IPS DF 6.9 (cell line): Measurements from ENCODE around the gene KLHL40.

Experiments
- DNase-seq: peaks from one replicate; pipeline ENCODE4 v3.0.0-alpha.2; 2013; ENCODE audit warnings: low read depth, low spot score
- H3K27ac ChIP-seq: one replicate; pipeline ENCODE4 v1.5.1; 2013; ENCODE audit warnings: low read length, control low read depth
- H3K27me3 ChIP-seq: 2 replicates; pipeline ENCODE4 v1.6.1; 2013; ENCODE audit warnings: mild to moderate bottlenecking, low read length; ENCODE audit not compliant: control insufficient read depth, insufficient read depth
- H3K36me3 ChIP-seq: 2 replicates; pipeline ENCODE4 v1.6.1; 2013; ENCODE audit warnings: low read length; ENCODE audit not compliant: control insufficient read depth, insufficient read depth
- H3K4me1 ChIP-seq: 2 replicates; pipeline ENCODE4 v1.6.1; 2013; ENCODE audit warnings: low read length; ENCODE audit not compliant: control insufficient read depth, insufficient read depth
- H3K4me3 ChIP-seq: 2 replicates; pipeline ENCODE4 v1.5.1; 2013; ENCODE audit warnings: mild to moderate bottlenecking, low read length
- H3K9me3 ChIP-seq: 2 replicates; pipeline ENCODE4 v1.6.1; 2013; ENCODE audit warnings: low read length, inconsistent platforms; ENCODE audit not compliant: control insufficient read depth, insufficient read depth
- WGBS: extraction: QIAGEN DNeasy Blood & Tissue Kit; methylation state at CpG from one replicate; pipeline ENCODE4 v1.1.7; 2013; ENCODE audit warnings: mixed read lengths, missing lambda C conversion rate; ENCODE audit not compliant: insufficient read length, insufficient coverage; 5-methylcytosine and 5-hydroxymethylcytosine counted together

The KLHL40 gene

DNA sequence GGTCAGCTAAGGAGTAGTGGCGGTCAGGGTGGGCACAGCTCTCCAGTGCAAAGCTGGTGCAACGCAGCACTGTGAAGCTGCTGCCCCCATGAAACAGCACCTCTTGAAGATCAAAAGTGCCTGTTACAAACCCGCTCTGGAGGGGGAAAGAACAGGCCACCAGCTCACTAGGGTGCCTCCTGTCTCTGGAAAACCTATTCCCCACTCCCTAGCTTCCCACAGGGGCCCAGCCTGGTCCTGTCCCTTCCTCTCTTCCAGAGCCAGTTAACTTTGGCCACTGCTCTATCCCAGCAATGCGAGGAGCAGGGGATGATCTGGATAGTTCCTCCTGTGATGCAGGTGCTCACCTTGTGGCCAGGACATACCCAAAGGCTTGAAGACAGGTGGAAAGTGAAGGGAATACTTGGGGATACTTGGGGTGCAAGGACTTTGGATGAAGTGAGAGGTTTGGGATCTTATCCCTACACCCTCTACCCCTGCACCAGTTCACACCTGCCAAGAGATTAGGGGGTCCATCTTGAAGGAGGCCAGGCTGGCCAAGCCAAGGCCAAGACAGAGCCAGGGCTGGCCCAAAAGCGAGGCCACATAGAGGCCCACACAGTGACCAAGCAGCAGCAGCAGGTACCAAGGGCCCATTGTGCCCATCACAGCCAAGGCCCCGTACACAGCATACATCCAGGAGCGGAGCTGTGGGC, 13.0 kb downstream of the KLHL40 start:
- H3K9me3 ChIP-seq: no peaks in the 10 kb centered on the region
- no peak overlapping the region for H3K4me3 ChIP-seq
- DNase-seq: no peak
- no peak overlapping the region for H3K27ac ChIP-seq
- H3K36me3 ChIP-seq: no peaks in the 10 kb centered on the region
- H3K4me1 ChIP-seq: peaks cover 5% of the 10 kb centered on the region
- no CpG with 5 or more reads among the region's 7 CpGs for WGBS
- no peaks in the 10 kb centered on the region for H3K27me3 ChIP-seq

DNA sequence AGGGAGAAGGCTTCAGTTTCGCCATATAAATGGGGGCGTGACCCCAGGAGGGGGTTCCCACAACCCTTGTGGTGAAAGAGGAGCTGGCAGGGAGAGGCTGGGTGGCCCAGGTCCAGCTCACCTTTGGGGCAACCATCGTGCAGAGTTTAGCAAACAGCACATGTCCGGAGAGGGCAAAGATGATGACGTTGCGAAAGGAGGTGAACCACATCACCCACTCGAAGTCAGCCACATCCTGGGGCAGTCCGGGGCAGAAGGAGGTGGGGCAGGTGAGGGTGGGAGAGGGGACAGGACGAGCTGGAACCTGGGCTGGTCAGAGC, 13.5 kb downstream of the KLHL40 start:
- no peak for DNase-seq

DNA sequence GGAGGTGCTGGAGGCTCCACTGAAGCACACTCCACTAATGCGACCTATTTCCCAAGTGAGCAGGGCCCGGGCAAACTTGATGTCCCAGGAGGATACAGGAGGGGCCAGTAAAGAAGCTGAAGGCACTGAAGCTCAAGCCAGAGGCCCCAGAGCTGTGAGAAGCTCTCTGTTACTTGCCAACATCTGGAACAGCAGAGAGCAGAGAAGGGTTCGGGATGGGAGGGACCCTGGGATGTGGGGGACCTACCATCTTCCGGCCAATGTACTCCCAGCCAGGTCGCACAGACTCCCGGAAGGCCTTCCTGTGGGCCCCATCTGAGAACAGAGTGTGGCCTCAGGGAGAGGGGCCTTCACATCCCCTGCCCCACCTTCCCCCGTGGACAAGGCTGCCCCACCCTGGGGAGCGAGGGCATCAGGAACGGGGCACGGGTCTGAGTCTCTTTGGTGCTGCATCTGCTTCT, 14.2 kb downstream of the KLHL40 start:
- WGBS: no CpG with 5 or more reads among the region's 10 CpGs
- Histone ChIP-seq H3K27ac (no peak overlapping the region), H3K9me3 (no peaks in the 10 kb centered on the region), H3K36me3 (no peaks in the 10 kb centered on the region), H3K27me3 (no peaks in the 10 kb centered on the region), H3K4me3 (no peak overlapping the region), H3K4me1 (peaks cover 5% of the 10 kb centered on the region)
- no peak for DNase-seq

More for the DNA sequence above, 13.5 kb downstream of the KLHL40 start:
- Histone ChIP-seq H3K27me3 (no peaks in the 10 kb centered on the region), H3K27ac (no peak overlapping the region), H3K36me3 (no peaks in the 10 kb centered on the region), H3K9me3 (no peaks in the 10 kb centered on the region), H3K4me1 (peaks cover 5% of the 10 kb centered on the region), H3K4me3 (no peak overlapping the region)
- no CpG with 5 or more reads among the region's 9 CpGs for WGBS

DNA sequence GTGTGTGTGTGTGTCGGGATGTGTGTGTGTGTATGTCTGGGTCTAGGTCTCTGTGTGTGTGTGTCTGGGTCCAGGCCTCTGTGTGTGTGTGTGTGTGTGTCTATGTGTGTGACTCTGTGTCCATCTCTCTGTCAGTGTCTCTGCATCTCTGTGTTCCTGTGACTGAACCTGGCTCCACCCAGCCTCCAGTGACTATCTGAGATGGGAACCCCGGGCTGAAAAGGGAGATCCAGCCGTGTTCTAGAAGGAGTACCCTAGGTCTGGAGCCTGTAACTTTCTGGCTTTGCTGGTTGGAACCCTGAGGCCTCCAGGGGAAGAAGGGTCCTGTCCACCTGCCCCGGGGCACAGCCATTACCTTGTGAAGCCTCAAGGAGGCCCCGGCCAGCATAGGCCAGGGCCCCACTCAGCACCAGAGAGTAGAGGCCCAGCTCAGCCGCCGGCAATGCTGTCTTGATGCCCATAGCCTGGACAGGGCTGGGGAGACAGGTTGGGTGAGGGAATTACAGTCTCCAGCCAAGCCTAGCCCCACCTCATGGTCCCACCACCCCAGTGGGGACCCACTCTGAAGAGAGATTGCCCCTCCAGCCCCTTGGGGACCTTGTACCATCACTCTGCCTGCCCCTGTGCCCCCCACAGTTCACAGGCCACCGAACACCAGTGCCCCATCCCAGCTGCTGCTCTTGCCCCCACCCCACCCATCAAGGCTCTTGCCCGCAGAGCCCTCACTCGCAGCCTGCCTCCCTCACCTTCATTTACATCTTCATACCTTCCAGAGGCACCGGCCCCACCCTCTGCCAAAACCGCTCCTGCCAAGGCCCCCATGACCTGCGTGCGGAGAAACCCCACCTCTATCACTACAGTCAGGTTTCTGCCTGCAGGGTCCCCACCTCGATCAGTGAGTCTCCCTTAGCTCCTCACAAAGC, 15.3 kb downstream of the KLHL40 start:
- no CpG with 5 or more reads among the region's 15 CpGs for WGBS
- no peaks in the 10 kb centered on the region for H3K9me3 ChIP-seq
- DNase-seq: no peak
- peaks cover 5% of the 10 kb centered on the region for H3K4me1 ChIP-seq
- H3K27me3 ChIP-seq: no peaks in the 10 kb centered on the region
- no peak overlapping the region for H3K4me3 ChIP-seq
- no peaks in the 10 kb centered on the region for H3K36me3 ChIP-seq
- no peak overlapping the region for H3K27ac ChIP-seq

DNA sequence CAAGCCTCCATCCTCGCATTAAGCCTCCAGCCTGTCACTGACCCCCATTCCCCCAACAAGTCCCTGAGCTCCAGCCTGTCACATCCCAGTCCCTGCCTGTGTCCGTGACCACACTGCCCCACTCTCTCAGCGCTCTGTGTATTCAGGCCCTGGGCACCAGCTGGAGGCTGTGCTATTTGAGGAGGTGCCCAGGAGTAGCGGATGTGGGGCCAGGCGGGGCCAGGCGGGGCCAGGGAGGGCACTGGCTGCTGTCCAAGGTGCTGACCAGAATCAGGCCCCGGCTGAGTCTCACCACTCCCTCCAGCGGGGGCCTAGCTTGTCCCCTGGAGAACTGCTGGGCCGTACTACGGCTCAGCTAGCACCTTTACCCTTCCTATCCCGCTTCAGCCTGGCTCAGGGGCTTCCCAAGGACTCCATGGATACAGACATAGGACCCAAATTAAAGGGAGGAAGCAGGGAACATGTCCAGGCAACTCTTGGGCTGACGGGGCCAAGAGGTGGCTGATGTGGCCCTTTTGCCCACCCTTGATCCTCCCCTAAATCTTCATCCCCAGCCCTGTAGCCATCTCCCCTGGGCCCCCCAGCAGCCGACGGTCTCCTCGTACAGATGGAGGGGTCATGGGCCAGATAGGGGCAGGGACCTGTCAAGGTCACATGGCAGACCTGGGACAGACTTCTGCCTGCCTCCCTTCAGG, 16.2 kb downstream of the KLHL40 start:
- no peak overlapping the region for H3K27ac ChIP-seq
- DNase-seq: peak; percentile 48
- H3K36me3 ChIP-seq: no peaks in the 10 kb centered on the region
- H3K9me3 ChIP-seq: no peaks in the 10 kb centered on the region
- no peak overlapping the region for H3K4me3 ChIP-seq
- WGBS: no CpG with 5 or more reads among the region's 15 CpGs
- H3K27me3 ChIP-seq: no peaks in the 10 kb centered on the region
- H3K4me1 ChIP-seq: peaks cover 5% of the 10 kb centered on the region

DNA sequence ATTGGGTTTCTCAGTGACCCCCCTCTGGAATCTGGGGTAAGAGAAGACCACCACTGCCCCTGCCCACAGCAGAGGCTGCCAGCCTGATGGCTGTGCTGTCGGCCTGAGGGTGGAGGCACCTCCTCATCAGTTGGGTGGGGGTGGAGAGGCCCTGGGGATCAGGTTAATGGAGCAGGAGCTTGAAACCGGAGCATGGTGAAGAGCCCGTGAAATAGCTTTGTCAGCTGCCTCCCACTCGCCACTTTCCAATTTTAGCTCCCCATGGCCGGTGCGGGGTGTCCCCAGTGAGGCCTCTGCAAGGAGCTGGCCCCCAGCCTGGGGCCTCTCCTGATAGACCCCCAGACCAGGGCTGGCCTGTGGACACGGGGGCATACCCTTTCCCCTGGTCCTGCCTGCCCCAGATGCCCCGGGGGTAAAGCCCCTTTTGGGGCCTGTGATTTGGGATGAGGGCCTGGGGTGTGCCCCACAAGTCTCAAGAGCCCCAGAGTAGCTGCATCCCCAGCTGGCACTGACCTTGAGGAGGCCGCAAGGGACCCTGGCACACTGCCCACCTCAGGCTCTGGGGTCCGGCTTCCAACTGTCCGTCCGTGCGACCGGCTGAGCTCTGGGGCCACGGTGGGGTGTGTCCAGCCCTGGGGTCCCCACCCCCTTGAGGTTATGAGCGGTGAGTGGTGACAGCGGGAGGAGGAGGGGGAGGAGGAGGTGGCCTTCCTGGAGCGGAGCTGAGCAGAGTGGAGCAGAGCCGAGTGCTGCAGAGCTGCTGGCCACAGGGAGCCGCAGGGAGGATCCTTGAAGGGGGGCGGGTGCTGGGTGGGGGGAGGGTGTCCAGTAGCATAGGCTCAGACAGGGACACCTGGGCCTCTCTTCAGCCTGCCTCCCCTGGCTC, 17.0 kb downstream of the KLHL40 start, which contains the start of gene HHATL:
Gene HHATL (minus strand): TSS at position 733 of the 886 bp plus-strand sequence. CDS start 1,972 bp downstream, outside the sequence.
- no CpG with 5 or more reads among the region's 21 CpGs for WGBS
- Histone ChIP-seq H3K27me3 (no peaks in the 10 kb centered on the region), H3K4me1 (peaks cover 5% of the 10 kb centered on the region), H3K36me3 (no peaks in the 10 kb centered on the region), H3K4me3 (no peak within 1 kb of the TSS), H3K27ac (no peak within 1 kb of the TSS), H3K9me3 (no peaks in the 10 kb centered on the region)
- DNase-seq: no peak

DNA sequence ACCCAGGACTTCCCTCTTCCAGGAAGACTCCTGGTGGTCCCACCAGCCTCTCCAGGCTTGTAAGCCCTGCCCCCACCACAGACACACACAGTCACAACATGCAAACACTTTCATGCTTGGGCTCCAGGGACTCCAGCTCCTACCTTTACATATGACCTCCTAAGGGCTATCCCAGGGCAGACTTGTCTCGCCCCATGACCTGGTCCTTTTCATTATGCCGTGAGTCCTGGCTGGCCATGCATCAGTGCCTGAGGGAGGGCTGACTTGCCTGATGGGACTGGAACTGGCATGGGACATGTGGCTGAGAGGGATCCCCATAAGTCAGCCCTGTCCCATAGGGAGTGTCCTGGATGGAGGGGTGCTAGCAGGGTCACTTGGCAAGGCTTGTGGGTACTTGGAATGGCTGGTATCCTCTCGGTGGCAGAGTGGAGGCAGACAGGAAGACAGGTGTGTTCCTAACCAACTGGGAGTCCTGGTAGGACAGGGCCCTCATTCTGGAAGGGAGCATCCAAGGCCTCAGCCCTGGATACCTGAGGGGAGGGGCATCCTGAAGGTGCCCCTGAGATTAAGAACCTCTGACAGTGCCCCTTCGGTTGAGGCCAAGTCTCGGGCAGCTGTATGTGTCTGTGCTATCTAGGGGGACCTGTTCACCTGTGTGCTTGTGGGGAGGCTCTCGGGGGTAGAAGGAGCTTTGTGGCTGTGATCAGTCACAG, 17.8 kb downstream of the KLHL40 start:
- Histone ChIP-seq H3K36me3 (no peaks in the 10 kb centered on the region), H3K9me3 (no peaks in the 10 kb centered on the region), H3K27ac (no peak overlapping the region), H3K4me1 (peaks cover 5% of the 10 kb centered on the region), H3K4me3 (no peak overlapping the region), H3K27me3 (no peaks in the 10 kb centered on the region)
- WGBS: no CpG with 5 or more reads among the region's 6 CpGs
- no peak for DNase-seq

DNA sequence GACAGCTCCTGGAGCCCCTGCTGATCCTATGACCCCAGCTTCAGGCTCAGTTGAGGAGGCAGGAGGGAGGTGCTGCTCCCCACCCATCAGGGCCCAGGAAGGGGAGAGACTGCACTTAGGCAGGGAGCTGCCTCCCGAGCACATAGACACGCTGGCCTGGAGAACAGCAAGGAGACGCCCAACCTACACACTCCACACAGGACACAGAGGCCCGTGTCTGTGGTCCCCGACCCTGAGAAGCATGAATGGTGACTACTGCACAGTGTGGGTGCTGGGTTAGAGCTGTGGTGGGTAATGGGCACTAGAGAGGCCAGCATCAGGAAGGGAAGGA, 18.3 kb downstream of the KLHL40 start:
- peaks cover 5% of the 10 kb centered on the region for H3K4me1 ChIP-seq
- no peaks in the 10 kb centered on the region for H3K36me3 ChIP-seq
- no CpG with 5 or more reads among the region's 5 CpGs for WGBS
- DNase-seq: no peak
- no peak overlapping the region for H3K27ac ChIP-seq
- H3K4me3 ChIP-seq: no peak overlapping the region
- H3K27me3 ChIP-seq: no peaks in the 10 kb centered on the region
- no peaks in the 10 kb centered on the region for H3K9me3 ChIP-seq

DNA sequence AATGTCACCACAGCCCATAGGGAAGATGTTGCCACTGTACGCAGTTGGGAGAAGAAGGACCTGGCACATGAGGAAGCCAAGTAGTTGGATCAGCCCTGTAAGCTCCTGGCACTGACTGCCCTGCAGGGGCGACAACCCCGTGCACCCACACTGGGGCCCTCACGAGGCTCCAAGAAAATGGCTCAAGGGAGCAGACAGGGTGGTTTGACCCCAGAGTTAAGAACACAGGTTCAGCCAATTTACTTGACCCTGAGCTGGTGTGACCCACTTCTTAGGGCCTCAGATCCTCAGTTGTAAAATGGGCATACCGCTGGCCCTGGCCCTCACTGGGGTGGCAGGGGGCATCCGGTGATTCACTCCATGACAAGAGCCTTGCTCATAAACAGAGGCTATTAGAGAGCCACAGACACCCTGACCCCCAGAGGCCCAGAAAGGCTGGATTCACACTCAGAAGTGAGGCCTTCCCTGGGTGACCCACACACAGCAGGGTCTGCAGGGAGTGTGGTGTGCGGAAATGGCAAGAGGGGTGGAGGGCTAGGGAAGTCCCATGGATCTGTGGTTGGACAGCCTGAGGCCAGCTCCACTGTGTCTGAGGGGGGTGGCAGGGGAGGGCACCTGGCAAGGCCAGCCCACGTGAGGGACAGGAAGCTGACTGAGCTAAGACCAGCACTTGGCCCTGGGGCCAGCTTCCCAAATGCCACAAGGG, 19.0 kb downstream of the KLHL40 start:
- Histone ChIP-seq H3K4me3 (no peak overlapping the region), H3K27me3 (no peaks in the 10 kb centered on the region), H3K4me1 (peaks cover 5% of the 10 kb centered on the region), H3K36me3 (no peaks in the 10 kb centered on the region), H3K27ac (no peak overlapping the region), H3K9me3 (no peaks in the 10 kb centered on the region)
- DNase-seq: no peak
- no CpG with 5 or more reads among the region's 8 CpGs for WGBS
